Astrocyte of the spinal cord (primary cell): ENCODE measurements around the gene IL17C.

Experiments used
- DNase-seq: peaks from one replicate; pipeline ENCODE4 v3.0.0; 2011; ENCODE audit warnings: low read depth, low spot score
- H3K4me3 ChIP-seq: 2 replicates; pipeline ENCODE4 v1.5.1; 2011; ENCODE audit warnings: low read depth, mild to moderate bottlenecking, low read length, moderate library complexity
- in situ Hi-C: cut with HindIII; loops from 2 replicates; pipeline ENCODE4 v1.10.0; 2017; ENCODE audit warnings: low sequenced_read_pairs
- TF ChIP-seq, protein P1 (sequence below): IDR thresholded peaks from 2 replicates; pipeline ENCODE4 v1.5.1; 2012; ENCODE audit warnings: low read depth, mild to moderate bottlenecking, low read length, inconsistent platforms

IL17C gene

GRCh38 chr16:88593910-88594309 is 44.5 kb upstream of the IL17C start:
- TF ChIP-seq, protein P1, sequence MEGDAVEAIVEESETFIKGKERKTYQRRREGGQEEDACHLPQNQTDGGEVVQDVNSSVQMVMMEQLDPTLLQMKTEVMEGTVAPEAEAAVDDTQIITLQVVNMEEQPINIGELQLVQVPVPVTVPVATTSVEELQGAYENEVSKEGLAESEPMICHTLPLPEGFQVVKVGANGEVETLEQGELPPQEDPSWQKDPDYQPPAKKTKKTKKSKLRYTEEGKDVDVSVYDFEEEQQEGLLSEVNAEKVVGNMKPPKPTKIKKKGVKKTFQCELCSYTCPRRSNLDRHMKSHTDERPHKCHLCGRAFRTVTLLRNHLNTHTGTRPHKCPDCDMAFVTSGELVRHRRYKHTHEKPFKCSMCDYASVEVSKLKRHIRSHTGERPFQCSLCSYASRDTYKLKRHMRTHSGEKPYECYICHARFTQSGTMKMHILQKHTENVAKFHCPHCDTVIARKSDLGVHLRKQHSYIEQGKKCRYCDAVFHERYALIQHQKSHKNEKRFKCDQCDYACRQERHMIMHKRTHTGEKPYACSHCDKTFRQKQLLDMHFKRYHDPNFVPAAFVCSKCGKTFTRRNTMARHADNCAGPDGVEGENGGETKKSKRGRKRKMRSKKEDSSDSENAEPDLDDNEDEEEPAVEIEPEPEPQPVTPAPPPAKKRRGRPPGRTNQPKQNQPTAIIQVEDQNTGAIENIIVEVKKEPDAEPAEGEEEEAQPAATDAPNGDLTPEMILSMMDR: no peak
- DNase-seq: no peak
- no peak overlapping the region for H3K4me3 ChIP-seq
- in situ Hi-C loops: no loop called here

DNA sequence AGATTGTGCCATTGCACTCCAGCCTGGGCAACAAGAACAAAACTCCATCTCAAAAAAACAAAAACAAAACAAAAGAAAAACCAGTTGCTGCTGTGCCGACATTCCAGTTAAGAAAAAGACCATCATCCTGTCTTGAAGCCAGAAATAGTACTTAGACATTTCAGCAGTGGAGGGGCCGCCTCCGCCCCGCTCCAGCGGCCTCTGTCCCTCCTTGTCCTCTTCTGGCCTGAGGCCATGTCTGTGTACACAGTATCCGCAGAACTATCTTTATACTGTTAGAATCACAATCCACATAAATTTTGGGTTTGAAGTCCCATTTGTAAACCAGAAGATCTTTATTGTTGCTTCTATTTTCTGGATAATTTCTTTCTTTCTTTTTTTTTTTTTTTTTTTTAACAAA is 43.3 kb upstream of the IL17C start:
- no peak for DNase-seq

DNA sequence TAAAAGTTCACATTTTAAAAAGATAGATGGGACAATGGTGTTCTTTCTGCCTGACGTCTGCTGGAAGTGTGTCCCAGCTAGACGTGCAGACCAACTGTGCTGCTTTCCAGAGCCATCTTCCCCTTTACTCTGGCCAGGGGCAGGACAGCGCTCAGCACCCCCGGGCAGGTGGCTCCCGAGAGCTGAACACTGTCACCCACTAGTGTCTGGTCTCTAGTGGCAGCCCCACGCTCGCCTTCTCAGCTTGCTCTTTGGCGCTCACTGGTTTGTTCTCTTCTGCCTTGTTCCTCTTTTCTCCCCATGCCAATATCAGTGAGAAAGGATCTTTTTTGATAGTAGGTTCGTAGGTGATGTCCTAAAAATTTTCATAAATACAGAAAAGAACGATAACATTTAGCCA is 42.5 kb upstream of the IL17C start:
- H3K4me3 ChIP-seq: no peak overlapping the region
- TF ChIP-seq, protein P1: no peak
- in situ Hi-C loops: no loop called here
- DNase-seq: no peak

More for the DNA sequence above, 43.3 kb upstream of the IL17C start:
- in situ Hi-C loops: no loop called here
- no peak overlapping the region for H3K4me3 ChIP-seq
- TF ChIP-seq, protein P1: no peak

DNA sequence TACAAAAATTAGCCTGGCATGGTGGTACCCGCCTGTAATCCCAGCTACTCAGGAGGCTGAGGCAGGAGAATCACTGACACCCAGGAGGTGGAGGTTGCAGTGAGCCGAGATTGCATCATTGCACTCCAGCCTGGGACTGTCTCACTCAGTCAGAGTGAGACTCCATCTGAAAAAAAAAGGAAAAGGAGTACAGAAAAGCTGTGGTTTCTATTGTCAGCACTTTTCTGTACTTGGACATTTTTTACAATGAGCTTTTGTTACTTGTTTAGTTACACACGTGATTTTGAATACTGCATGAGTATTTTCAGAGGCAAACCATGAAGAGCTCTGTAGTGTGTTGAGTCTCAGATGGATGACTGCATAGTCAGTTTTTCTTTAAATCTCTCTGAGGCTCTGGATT is 41.9 kb upstream of the IL17C start:
- DNase-seq: peak; percentile 5
- in situ Hi-C loops: no loop called here
- TF ChIP-seq, protein P1: no peak
- H3K4me3 ChIP-seq: no peak overlapping the region

- H3K4me3 ChIP-seq: no peak overlapping the region
- in situ Hi-C loops: no loop called here
- TF ChIP-seq, protein P1: no peak
- DNase-seq: no peak
Measured at GRCh38 chr16:88597856-88598491, 40.4 kb upstream of the IL17C start.

- DNase-seq: peak; percentile 2
Measured at GRCh38 chr16:88599092-88599733, 39.2 kb upstream of the IL17C start.

More at GRCh38 chr16:88599092-88599733, 39.2 kb upstream of the IL17C start:
- in situ Hi-C loops: no loop called here
- TF ChIP-seq, protein P1: no peak
- no peak overlapping the region for H3K4me3 ChIP-seq
